GM23338 (cell line): ENCODE results near the gene NECTIN1. TPM values are rescaled to one million over a fixed set of nuclear protein-coding genes. Genes with fewer than 3 reads are reported as not detected.

ENCODE experiments used
- ATAC-seq: fragments of 200-7000 bp; cut with Tn5 transposase; 3 replicates; pipeline ENCODE4 v1.9.1; 2020
- DNase-seq: peaks from one replicate; pipeline ENCODE4 v3.0.0-alpha.2; 2015; ENCODE audit warnings: low spot score
- H2AFZ ChIP-seq: fragments of 200-600 bp; sonication (generic); 2 replicates; pipeline ENCODE4 v1.8.0; 2016; ENCODE audit warnings: antibody characterized with exemption, mild to moderate bottlenecking, moderate library complexity
- H3F3A ChIP-seq: fragments of 200-600 bp; sonication (generic); replicated peaks from 2 replicates; pipeline ENCODE4 v1.8.0; 2017; ENCODE audit warnings: antibody characterized with exemption, mixed run types, low read depth
- H3K27ac ChIP-seq: fragments of 200-600 bp; sonication (generic); 2 replicates; pipeline ENCODE4 v1.6.1; 2016; ENCODE audit warnings: low read depth
- H3K27me3 ChIP-seq: fragments of 200-600 bp; sonication (generic); 2 replicates; pipeline ENCODE4 v1.8.0; 2016; ENCODE audit warnings: mild to moderate bottlenecking, mixed run types, moderate library complexity; ENCODE audit not compliant: insufficient read depth
- H3K36me3 ChIP-seq: fragments of 200-600 bp; sonication (generic); 2 replicates; pipeline ENCODE4 v1.8.0; 2016; ENCODE audit warnings: mild to moderate bottlenecking; ENCODE audit not compliant: insufficient read depth
- H3K4me1 ChIP-seq: fragments of 200-600 bp; sonication (generic); 2 replicates; pipeline ENCODE4 v1.8.0; 2016; ENCODE audit warnings: mild to moderate bottlenecking, moderate library complexity; ENCODE audit not compliant: insufficient read depth
- H3K4me2 ChIP-seq: fragments of 200-600 bp; sonication (generic); 2 replicates; pipeline ENCODE4 v1.7.1; 2017; ENCODE audit warnings: mixed run types
- H3K4me3 ChIP-seq: fragments of 200-600 bp; sonication (generic); 2 replicates; pipeline ENCODE4 v1.6.1; 2016; ENCODE audit warnings: mixed run types
- H3K79me2 ChIP-seq: fragments of 200-600 bp; sonication (generic); replicated peaks from 2 replicates; pipeline ENCODE4 v1.8.0; 2017; ENCODE audit warnings: mild to moderate bottlenecking; ENCODE audit not compliant: insufficient read depth
- H3K9me2 ChIP-seq: fragments of 200-600 bp; sonication (generic); 2 replicates; pipeline ENCODE4 v1.8.0; 2017; ENCODE audit not compliant: insufficient read depth
- H4K20me1 ChIP-seq: fragments of 200-600 bp; sonication (generic); replicated peaks from 2 replicates; pipeline ENCODE4 v1.8.0; 2017; ENCODE audit warnings: mild to moderate bottlenecking; ENCODE audit not compliant: insufficient read depth
- H3K27ac Mint-ChIP-seq: 2 replicates; pipeline ENCODE4 v1.8.0; 2020; ENCODE audit warnings: inconsistent platforms, mild to moderate bottlenecking, moderate library complexity, mixed read lengths
- H3K27me3 Mint-ChIP-seq: 3 replicates; pipeline ENCODE4 v1.8.0; 2022; ENCODE audit warnings: low read depth, mild to moderate bottlenecking, moderate library complexity, mixed read lengths, inconsistent platforms; ENCODE audit not compliant: insufficient read depth, poor library complexity
- H3K36me3 Mint-ChIP-seq: 3 replicates; pipeline ENCODE4 v1.8.0; 2021; ENCODE audit warnings: low read depth, mild to moderate bottlenecking, inconsistent platforms, moderate library complexity, mixed read lengths
- H3K4me1 Mint-ChIP-seq: 3 replicates; pipeline ENCODE4 v1.8.0; 2020; ENCODE audit warnings: mild to moderate bottlenecking, inconsistent platforms, mixed read lengths
- H3K4me3 Mint-ChIP-seq: 3 replicates; pipeline ENCODE4 v1.8.0; 2021; ENCODE audit warnings: moderate library complexity, mild to moderate bottlenecking, inconsistent platforms, mixed read lengths
- H3K9me3 Mint-ChIP-seq: 3 replicates; pipeline ENCODE4 v1.8.0; 2020; ENCODE audit warnings: moderate library complexity, mild to moderate bottlenecking, inconsistent platforms, mixed read lengths
- CREB1 ChIP-seq: fragments of 250-450 bp; sonication (Bioruptor Pico); IDR thresholded peaks from 2 replicates; pipeline ENCODE4 v1.5.0; 2020; ENCODE audit warnings: low read depth, mild to moderate bottlenecking, moderate library complexity
- CTCF ChIP-seq, 2 experiments: fragments of 200-600 bp in 1 of 2; sonication (generic) in 1 of 2; conservative IDR thresholded peaks; 2 replicates each; pipeline versions ENCODE4 v1.5.1 to v1.6.1; 2016 to 2017; ENCODE audit warnings: antibody characterized with exemption in 2 of 2, low read depth in 2 of 2, mild to moderate bottlenecking in 2 of 2, moderate library complexity in 1 of 2
- ETS1 ChIP-seq: IDR thresholded peaks from 2 replicates; pipeline ENCODE4 v1.6.1; 2016; ENCODE audit warnings: antibody characterized with exemption
- EZH2 ChIP-seq: fragments of 200-600 bp; sonication (generic); IDR thresholded peaks from one replicate; pipeline ENCODE4 v1.8.0; 2017; ENCODE audit warnings: antibody characterized with exemption, mild to moderate bottlenecking, low read depth; ENCODE audit not compliant: unreplicated experiment
- EZH2phosphoT487 ChIP-seq: fragments of 200-600 bp; sonication (generic); IDR thresholded peaks from one replicate; pipeline ENCODE4 v1.8.1; 2018; ENCODE audit warnings: antibody characterized with exemption; ENCODE audit not compliant: unreplicated experiment
- JUNB ChIP-seq: IDR thresholded peaks from one replicate; pipeline ENCODE4 v1.6.1; 2016; ENCODE audit warnings: antibody characterized with exemption; ENCODE audit not compliant: unreplicated experiment
- NANOG ChIP-seq: IDR thresholded peaks from 2 replicates; pipeline ENCODE4 v1.6.1; 2016; ENCODE audit warnings: antibody characterized with exemption, borderline replicate concordance
- POLR2AphosphoS5 ChIP-seq: IDR thresholded peaks from 2 replicates; pipeline ENCODE4 v1.6.1; 2016; ENCODE audit warnings: antibody characterized with exemption, low read depth
- STAT1 ChIP-seq: IDR thresholded peaks from one replicate; pipeline ENCODE4 v1.6.1; 2016; ENCODE audit warnings: antibody characterized with exemption; ENCODE audit not compliant: unreplicated experiment
- ZNF114 ChIP-seq: fragments of 250-450 bp; sonication (Bioruptor Pico); IDR thresholded peaks from 2 replicates; pipeline ENCODE4 v1.5.0; 2020; ENCODE audit warnings: mild to moderate bottlenecking, moderate library complexity
- ZNF331 ChIP-seq: fragments of 250-450 bp; sonication (Bioruptor Pico); IDR thresholded peaks from 2 replicates; pipeline ENCODE4 v1.5.0; 2020; ENCODE audit warnings: low read depth, mild to moderate bottlenecking, moderate library complexity
- ZNF462 ChIP-seq: fragments of 250-450 bp; sonication (Bioruptor Pico); IDR thresholded peaks from 2 replicates; pipeline ENCODE4 v1.5.0; 2020; ENCODE audit warnings: mild to moderate bottlenecking, moderate library complexity
- polyA plus RNA-seq: library from polyadenylated mRNA; unstranded; fragments of >200 nt; fragmentation: Nextera tagmentation; extraction: Ambion mirVana; gene quantifications from 2 replicates; pipeline ENCODE4 v1.2.1, GENCODE V29; 2016
- total RNA-seq: library from RNA; depleted of rRNA; stranded (reverse); fragments of >200 nt; shearing (Covaris generic); gene quantifications from 2 replicates; pipeline ENCODE4 v1.2.3, GENCODE V29; 2014

NECTIN1 gene
- total and polyA plus RNA-seq, 2 experiments from 2014 or later, result 18.7 to 56.3 TPM

GRCh38 chr11:119745776-119746535 is 17.0 kb upstream of the NECTIN1 start:
- Histone ChIP-seq H3K27ac (no peak overlapping the region), H2AFZ (no peak overlapping the region), H3K79me2 (no peaks in the 10 kb centered on the region), H3K4me1 (peaks cover 8% of the 10 kb centered on the region; the same call in 1 of the 2 replicates), H3K4me3 (no peak overlapping the region), H3K36me3 (no peaks in the 10 kb centered on the region), H3K9me2 (no peaks in the 10 kb centered on the region), H3F3A (no peaks in the 10 kb centered on the region), H3K4me2 (no peak overlapping the region), H4K20me1 (no peaks in the 10 kb centered on the region), H3K27me3 (peaks cover 10% of the 10 kb centered on the region)
- Mint-ChIP-seq H3K36me3 (no peaks in the 10 kb centered on the region), H3K4me3 (no peak overlapping the region), H3K4me1 (peaks cover 17% of the 10 kb centered on the region), H3K27ac (no peak overlapping the region), H3K9me3 (no peaks in the 10 kb centered on the region; the same call in 2 of the 3 replicates), H3K27me3 (peaks cover 23% of the 10 kb centered on the region)
- no peak for DNase-seq
- TF ChIP-seq EZH2, result no peak
- TF ChIP-seq CREB1 (CRISPR knock-in tag), result no peak
- TF ChIP-seq EZH2phosphoT487, result no peak
- TF ChIP-seq ZNF462, result no peak
- no peak for TF ChIP-seq ZNF114
- TF ChIP-seq NANOG, result no peak
- no peak for TF ChIP-seq STAT1
- no peak for TF ChIP-seq ETS1
- TF ChIP-seq POLR2AphosphoS5, result no peak
- no peak for TF ChIP-seq ZNF331 (CRISPR knock-in tag)
- no peak for TF ChIP-seq CTCF (conservative IDR thresholded peaks at IDR 0.05; ENCODE audit: low read depth in 2 of 2)
- no peak for TF ChIP-seq JUNB
- no peak for ATAC-seq
